Omental fat pad (tissue), 4 donors: ENCODE data around the gene ZFYVE28. TPM values are rescaled to one million over a fixed set of nuclear protein-coding genes. Genes with fewer than 3 reads are reported as not detected.

ENCODE experiments used
- ATAC-seq: fragments of 150-250 bp; one replicate; pipeline ENCODE4 v1.9.1; 2016; ENCODE audit warnings: mild to moderate bottlenecking, moderate library complexity; ENCODE audit not compliant: low FRiP score
- DNase-seq: peaks from one replicate; pipeline ENCODE4 v3.0.0-alpha.2; 2019; ENCODE audit warnings: low spot score
- CTCF ChIP-seq, 3 donors: fragments of 450-650 bp; IDR thresholded peaks; one replicate each; pipeline ENCODE4 v1.5.1; 2016 to 2017; ENCODE audit warnings: antibody characterized with exemption in 3 of 3, mild to moderate bottlenecking in 3 of 3, moderate library complexity in 2 of 3
- total RNA-seq, 4 donors: library from RNA; depleted of rRNA; stranded (reverse); fragments of >200 nt; gene quantifications; one replicate each; pipeline ENCODE4 v1.1.0, GENCODE V29; 2016

Gene ZFYVE28
- total RNA-seq, 4 donors from 2014 or later = 7.1 to 24.5 (median 16.7) TPM

- no peak for DNase-seq
Observed at GRCh38 chr4:2299794-2300193, 118.7 kb downstream of the ZFYVE28 start.

DNA sequence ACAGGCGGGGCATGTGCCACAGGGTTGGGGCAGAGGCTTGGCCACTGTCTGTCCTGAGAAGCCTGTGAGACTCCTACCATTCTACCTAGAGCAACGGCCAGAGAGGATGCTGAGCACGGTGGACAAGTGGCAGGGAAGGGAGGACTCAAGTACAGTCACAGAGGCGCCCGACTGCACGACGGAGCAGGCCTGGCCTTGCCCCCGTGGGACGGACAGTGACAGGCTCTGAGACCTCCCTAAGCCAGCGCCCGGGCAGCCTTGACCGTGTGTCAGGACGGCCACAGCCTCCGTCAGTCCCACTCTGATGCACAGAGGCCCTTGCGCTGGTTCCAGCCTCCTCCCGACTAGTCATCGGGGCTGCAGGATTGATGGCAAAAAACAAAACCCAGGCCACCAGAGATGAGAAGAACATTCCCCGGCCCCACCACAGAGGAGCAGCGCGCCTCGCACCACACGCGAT is 119.9 kb downstream of the ZFYVE28 start:
- no peak for ATAC-seq

More at GRCh38 chr4:2299794-2300193, 118.7 kb downstream of the ZFYVE28 start:
- no peak for TF ChIP-seq CTCF (IDR thresholded peaks at IDR 0.05)
- no peak for ATAC-seq

GRCh38 chr4:2297606-2298531 is 120.6 kb downstream of the ZFYVE28 start:
- no peak for TF ChIP-seq CTCF (IDR thresholded peaks at IDR 0.05)
- DNase-seq = no peak

More for the DNA sequence above, 119.9 kb downstream of the ZFYVE28 start:
- no peak for TF ChIP-seq CTCF (IDR thresholded peaks at IDR 0.05)
- DNase-seq = no peak

DNA sequence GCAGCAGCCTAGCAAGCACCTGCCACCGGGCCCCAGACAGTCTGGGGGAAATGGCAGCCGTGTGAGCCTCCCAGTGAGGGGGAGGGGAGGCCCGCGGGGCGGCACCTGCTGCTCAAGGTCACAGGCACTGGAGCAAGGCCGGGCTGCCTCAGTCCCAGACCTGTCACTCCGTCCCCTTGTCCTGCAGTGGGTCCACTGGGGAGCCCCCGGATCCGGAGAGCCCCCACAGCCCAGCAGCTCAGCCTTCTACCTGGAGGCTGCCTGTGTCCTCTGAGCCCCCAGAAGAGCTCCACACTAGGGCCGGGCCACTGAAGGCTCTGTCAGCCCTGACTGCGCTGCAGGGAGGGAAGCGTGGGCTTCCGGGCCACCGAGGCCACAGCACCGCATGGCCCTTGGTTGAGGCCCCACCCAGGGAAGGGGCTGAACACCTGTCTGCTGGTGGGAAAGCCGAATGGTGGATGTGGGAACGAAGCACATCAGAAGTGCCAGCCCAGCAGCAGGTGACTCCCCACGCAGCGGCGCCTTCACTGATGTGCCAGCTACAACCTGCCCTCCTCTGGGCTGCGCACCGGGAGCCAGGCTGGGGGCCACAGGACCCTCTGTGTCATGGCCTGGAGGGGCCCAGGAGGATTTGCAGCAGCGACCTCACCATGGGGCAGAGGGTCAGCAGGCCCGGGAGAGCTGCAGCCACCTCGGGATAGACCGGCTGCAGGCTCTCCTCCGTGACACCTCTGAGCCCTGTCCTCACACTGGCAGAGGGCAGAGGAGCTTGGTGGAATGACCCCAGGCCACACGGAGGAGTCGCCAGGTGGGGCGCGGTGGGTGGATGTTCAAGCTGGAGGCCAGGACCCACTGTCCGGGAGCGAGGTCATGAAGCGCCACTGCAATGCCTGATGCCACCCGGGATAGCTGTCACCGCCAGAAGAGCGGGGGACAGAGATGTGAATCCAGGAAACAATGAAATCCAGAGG is 121.5 kb downstream of the ZFYVE28 start:
- no peak for ATAC-seq

More at GRCh38 chr4:2297606-2298531, 120.6 kb downstream of the ZFYVE28 start:
- no peak for ATAC-seq

GRCh38 chr4:2295900-2296442 is 122.5 kb downstream of the ZFYVE28 start:
- DNase-seq (no peak), ATAC-seq (no peak)
- no peak for TF ChIP-seq CTCF (IDR thresholded peaks at IDR 0.05)

More for the DNA sequence above, 121.5 kb downstream of the ZFYVE28 start:
- DNase-seq = no peak
- TF ChIP-seq CTCF (IDR thresholded peaks at IDR 0.05) = no peak

DNA sequence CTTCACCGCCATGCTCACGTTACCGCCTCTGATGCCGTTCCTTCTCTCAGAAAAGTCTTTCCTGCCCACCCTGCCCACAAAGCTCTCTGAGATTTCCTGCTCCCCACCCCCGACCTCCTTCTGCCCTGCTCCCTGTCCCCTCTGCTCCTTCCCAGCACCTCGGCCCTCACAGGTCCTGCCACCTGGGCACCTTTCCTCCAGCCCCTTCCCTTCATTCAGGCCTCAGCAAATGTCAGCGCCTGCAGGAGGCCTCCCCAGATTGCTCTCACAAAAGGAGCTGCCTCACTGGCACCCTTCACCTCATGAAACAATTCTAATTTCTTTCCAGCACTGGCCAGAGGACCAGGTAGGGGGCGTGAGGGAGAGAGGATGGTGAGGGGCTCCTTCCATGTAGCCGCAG is 122.9 kb downstream of the ZFYVE28 start:
- no peak for TF ChIP-seq CTCF (IDR thresholded peaks at IDR 0.05)
- no peak for ATAC-seq
- DNase-seq = no peak
